GM19468 (cell line): ENCODE data around the gene METRN.
"Not testable (repeated sequence)": the region's sequence is repeated elsewhere in the genome, so short reads cannot be mapped to it uniquely, and the experiment has no call there.

Experiments used
- ATAC-seq: cut with Tn5 transposase; IDR thresholded peaks from one replicate; pipeline ENCODE4 v1.9.1; 2021; ENCODE audit warnings: mild to moderate bottlenecking, moderate library complexity, moderate number of reproducible peaks; ENCODE audit not compliant: unreplicated experiment; ENCODE audit errors: extremely low read depth

Gene METRN

DNA sequence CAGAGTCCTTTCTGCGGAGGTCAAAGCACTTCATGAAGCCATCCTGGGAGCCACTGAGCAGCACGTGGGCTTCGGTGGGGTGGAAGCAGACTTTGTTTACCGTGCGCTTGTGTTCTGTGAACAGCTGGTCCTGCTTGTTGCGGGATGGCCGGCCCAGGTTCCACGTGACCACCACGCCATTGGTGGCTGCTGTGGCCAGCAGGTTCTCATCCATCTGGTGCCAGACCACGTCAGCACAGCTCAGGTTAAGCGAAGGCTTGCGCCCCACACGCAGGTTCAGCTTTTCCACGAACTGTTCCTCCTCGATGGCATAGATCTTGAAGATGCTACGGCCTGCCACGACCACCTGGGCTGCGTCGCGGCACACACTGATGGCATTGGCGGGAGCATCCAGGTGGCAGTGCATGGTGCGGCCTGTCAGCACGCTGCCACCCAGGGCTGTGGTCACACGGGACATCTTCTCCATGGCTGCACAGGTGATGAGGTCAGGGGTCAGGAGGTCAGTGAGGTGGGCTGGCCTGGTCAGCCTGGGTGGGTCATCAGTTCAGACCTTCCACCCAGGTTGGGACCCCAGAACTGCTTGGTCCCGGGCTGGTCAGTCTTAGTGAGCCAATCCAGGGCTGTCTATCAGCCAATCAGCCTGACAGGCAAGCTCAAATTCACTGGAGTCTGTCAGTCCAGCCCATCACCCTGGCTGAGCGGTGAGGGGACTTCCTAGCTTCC lies 25.6 kb upstream of the METRN start:
- no peak for ATAC-seq

DNA sequence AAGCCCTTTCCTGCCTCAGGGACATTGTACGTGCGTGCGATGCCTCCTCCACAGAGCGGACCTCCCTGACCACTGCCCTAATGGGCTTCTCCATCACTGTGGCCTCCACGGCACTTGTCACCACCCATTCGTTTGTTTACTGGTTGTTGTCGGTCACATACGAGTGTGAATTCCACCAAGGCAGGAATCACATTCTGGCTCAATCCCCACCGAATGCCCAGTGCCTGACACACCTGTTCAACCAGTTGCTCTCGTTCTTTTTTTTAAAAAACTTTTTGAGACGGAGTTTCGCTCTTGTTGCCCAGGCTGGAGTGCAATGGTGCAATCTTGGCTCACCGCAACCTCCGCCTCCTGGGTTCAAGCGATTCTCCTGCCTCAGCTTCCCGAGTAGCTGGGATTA lies 23.7 kb upstream of the METRN start:
- ATAC-seq = not testable (repeated sequence)

DNA sequence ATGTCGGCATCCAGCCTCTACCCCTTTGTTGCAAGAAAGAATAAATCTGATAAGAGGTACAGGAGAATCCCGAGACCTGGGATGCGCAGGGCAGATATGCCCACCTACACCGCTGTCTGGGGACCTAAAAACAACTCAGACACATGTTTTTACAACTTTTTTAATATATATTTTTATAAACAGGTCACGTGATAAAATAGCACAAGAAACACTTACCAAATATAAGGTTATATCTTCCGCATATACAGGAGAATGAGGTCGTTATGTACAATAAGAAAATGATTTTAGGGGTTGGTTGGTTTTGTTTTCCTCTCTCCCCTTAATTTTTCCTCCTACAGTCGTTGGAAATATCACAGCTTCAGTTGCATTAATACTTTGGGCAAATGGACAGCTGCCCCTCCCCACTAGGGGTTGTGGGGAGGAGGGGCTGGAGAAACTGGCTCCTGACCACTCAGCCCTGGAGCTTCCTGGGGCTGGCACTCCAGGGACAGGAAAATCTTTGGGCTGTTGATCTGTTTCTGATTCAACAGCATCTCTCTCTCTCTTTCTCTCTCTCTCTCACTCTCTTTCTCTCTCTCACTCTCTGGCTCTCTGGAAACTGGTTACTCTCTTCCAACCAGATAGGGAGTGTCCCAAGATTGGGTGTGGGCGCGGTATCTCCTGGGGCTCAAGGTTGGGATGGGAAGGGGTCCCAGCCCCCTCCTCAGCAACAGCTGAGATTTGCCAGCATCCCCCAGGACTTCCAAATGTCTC lies 22.4 kb upstream of the METRN start:
- no peak for ATAC-seq

DNA sequence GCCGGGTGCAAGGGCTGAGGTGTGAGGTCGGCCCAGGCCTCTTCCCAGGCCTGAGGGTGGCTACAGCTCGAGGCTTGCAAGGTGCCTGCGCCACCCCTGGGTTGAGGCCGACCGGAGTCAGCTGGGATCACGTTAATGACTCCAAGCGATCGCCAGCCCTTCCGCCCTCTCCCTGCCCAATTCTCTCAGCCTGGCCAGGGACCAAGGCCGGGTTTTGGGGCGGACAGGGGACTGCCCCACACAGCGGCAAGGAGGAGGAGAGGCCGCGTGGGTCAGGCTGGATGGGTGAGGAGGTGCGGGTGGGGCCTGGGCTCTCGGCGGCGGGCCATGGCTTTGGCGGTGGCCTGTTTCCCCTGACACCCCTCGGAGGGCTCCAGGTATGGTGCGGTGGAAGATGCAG lies 21.6 kb upstream of the METRN start:
- ATAC-seq = no peak

DNA sequence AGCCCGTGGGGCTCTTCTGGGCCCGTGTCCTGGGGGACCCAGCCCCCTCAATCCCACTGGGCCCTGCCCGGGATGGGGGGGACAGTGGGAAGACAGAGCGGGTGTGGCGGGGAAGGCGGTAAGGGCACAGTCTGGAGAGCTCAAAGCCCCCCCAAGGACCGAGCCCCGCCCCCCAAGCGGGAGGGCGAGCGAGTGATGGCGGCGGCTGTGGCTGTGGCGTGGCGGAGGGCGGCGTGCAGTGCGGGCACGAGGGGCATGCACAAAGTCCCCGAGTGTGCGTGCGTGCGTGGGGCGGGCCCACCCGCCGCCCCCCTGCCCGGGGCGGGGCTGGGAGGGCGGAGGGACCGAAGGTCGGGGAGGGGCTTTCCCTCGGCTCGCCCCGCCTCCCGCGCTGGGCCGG lies 21.2 kb upstream of the METRN start:
- no peak for ATAC-seq

DNA sequence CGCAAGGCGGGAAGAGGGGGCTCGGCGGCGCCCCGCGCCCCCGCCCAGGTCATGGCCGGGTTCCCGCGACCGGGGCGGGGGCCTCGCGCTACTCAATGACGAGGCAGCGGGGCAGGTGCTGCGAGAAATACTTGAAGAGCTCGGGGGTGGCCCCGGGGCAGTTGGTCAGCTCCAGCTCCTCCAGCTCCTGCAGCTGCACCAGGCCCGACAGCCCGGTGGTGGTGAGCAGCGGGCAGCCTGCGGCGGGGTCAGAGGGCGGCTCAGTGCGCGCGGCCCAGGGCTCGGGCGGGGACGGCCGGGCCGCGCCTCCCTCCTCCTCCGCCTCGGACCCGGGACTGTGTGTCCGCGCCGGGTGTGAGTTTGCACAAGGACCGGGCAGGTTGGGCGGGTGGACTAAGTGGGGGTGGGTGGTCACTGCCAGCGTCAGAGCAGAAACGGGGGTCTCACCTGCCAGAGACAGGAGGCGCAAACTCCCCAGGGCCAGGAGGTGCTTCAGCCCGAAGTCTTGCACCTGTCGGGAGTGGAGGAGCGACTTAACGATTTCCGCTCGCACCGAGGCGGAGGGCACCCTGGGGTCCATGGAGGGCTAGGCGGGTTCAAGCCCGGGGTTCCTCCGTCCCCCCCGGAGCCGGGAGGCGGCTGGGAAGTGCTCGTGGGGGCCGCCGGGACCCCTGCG lies 20.6 kb upstream of the METRN start:
- no peak for ATAC-seq

DNA sequence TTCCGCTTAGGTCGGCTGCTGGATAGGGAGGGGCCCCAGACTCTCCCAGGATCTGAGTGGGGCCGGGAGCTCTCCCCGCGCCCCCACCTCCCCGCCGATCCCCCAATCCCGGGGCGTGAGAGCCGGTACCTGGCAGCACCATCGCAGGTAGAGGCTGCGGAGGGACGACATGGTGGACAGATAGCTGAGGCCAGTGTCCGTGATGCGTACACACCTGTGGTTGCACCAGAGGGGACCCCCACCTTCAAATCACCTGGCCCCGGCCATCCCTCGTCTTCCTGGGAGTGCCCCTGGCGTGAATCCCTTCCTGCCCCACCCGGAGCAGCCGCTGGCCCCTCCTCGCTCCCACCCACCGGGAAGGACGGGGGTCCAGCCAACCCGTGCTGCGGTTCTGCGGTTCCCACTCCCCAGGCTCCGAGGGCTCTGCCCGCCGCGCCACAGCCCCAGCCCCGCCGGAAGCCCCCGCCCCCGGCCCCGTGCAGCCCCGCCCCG lies 20.0 kb upstream of the METRN start:
- no peak for ATAC-seq

DNA sequence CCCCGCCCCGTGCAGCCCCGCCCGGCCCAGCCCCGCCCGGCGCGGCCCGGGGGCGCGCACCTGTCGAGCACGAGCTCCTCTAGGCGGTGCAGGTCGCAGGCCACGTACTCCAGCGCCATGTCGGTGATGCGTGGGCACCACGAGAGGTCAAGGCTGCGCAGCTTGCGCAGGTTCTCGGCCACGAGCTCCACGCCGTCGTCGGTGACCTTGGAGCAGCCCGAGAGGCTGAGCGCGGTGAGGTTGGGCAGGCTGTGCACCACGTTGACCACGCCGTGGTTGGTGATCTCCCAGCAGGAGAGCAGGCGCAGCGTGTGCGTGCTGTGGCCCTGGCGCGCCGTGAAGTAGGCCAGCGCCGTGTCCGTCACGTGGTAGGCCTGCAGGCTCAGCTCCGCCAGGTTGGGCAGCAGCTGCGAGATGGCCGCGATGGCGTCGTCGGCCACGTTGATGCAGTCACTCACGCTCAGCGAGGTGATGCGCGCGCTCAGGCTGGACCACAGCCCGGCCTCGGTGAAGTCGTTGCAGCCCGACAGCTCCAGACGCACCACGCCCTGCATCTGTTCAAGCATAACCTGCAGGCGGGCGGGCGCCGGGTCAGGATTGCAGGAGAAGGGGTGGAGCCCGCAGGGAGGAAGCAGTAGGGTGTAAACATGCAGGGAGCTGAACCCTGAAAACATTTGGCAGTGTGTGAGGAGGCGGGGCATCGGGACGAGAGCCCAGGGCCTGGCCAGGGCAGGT lies 19.4 kb upstream of the METRN start:
- no peak for ATAC-seq

DNA sequence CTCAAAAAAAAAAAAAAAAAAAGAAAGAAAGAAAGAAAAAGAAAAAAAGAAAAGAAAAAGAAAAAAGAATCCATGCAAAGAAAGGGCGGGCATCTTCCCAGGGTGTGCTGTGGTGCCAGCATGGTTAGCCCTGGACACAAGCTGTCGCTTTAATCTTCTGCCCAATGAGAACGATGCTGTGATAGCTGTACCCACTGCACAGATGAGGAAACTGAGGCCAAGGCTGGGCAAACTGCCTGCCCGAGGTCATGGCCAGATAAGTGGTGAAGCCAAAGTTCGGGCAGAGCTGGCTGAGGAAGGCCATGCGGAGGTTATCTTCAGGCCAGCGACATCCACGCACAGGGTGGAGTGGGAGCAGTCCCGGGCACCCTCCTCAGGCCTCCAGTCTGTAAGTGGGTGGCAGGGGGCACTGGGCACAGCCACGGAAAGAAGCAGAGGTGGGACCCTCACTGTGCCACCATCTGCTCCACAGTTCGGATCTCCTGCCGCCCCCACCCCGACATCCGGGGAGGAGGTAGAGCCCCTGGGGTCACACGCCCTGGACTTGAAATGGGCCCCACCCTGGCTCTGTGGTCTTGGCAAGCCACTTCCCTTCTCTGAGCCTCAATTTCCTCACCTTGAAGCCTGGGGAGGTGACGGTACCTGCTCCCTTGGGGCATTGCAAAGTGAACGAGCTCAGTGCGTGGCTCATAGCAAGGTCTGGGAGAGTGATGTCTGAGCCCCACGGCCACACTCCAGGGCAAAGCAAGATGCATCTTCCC lies 15.8 kb upstream of the METRN start:
- ATAC-seq = no peak

DNA sequence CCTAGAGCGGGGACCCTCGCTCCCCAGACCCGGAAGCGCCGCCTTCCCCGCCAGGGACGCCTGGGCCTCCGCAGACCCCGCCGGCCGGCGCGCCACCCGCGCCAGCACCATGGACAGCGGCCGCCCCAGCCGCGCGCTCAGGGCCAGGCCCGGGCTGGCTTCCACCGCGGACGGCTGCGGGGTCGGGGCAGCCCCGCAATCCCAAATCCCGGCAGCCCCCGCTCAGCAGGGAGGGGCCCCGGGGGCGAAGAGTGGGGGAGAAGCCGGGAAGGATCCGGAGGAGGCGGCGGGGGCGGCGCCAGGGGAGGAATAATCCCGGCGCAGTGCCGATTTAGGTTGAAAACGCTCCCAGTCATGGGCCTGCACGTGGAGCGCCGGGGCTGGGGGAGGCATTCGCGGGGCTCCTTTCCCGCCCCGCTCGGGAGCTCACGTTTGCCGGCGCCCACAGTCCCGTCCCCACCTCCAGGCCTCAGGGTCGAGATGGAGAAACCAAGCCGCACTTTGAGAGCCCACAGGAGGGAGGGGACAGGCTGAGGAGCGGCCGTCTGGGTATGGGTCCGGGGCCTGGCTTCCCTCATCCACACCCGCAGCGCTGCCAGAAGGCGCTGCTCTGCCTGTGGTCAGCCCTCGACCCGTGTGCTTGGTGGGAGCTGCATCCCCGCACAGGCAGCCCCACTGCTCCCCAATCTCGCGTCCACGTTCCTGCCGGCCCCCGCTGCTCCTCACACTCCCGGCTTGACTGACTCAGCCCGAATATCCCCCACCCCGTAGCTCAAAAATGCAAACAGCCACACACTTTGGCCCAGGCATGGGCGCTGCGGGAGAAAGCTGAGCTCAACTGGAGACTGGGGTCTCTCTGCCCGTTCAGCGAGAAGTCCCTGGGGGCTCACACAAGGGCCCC lies 14.0 kb upstream of the METRN start:
- ATAC-seq = no peak

DNA sequence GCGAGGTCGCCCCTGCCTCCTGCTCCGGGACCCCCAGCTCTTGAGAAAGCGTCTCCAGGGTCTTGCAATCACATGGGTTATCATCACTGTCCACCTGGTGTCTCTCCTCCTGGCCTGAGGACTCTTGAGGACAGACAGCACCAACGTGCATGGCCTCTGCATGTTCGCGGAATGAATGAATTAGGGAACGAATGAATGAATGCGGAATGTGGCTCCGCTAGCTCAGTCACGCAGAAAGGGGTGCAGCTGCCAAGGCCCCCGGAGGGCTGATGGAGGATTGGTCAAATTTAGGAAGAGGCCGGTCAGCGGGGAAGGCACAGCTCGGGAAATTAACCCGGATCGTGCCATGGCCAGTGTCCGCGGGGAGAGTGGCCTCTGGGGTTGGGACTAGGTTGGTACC lies 12.6 kb upstream of the METRN start:
- no peak for ATAC-seq

DNA sequence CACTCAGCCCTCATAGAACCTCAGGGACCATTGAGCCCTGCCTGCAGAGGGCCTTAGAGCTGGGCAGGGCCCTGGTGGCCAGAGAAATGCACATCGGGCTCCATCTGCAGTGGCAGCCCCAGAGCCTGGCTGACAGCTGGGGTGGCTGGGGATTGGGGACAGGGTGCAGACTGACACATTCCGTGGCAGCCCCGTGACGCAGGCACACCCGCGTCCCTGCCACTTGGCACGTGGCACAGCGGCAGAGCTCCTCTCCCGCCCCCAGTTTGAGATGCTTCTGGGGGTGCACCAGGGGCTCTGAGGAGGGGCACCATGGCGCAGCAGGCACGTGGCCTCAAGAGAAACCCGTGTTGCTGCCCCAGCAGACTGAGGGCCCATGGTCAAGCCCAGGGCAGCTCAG lies 11.5 kb upstream of the METRN start:
- no peak for ATAC-seq

DNA sequence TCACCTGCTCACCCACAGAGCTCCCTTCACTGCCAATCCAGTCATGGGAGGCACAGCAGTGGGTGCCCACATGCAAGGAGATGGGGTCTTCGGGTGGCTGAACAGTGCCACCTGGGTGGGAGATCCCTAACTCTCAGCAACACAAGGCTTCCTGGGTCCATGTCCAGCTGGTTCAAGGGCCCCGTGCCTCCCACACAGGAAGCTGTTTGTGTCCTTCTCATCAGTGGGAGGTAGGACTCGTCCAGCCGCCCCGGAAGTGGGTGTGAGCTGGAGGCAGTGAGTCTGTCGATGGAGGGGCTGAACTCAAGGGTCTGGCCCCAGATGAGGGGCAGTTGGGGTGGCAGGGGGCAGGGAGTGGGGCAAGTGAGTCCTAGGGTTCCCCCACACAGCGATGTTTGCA lies 10.9 kb upstream of the METRN start:
- ATAC-seq = no peak

DNA sequence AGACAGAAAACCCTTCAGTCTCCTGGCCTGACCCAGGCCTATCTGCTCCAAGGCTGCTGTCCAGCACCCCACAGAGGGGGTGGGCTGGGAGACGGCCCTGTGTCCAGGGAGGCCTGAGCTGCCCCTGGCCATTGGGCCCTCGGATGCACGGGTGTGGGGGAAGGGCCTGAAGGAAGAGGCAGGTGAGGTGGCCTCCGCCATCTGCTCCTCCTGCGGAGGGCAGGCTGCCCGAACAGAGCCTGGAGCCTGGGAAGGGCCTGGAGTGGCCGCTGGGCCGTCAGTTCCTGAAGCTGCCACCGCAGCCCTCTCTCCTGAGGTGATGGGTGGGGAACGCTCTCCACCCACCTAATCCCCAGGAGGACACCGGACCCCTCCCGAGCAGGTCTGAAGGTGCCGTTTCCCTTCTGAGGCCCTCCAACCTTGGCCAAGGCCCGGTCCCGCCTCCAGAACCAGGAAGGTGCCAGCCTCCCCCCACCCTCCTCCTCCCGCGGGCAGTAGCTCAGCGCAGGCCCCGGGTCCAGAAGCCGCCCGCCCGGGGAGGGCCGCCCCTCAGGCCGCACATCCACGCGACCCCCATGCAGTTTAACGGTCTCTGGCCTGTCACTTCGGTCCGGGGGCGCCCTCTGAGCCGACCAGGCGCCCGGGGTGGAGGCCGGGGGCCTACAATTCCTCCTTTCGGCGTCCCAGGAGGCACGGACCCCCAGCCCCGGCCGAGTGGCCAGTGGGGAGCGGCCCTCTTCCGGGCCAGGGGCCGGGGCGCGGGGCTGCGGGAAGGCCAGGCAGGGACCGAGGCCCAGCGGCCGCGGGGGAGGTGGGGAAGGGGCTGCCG lies 10.2 kb upstream of the METRN start:
- ATAC-seq = no peak

DNA sequence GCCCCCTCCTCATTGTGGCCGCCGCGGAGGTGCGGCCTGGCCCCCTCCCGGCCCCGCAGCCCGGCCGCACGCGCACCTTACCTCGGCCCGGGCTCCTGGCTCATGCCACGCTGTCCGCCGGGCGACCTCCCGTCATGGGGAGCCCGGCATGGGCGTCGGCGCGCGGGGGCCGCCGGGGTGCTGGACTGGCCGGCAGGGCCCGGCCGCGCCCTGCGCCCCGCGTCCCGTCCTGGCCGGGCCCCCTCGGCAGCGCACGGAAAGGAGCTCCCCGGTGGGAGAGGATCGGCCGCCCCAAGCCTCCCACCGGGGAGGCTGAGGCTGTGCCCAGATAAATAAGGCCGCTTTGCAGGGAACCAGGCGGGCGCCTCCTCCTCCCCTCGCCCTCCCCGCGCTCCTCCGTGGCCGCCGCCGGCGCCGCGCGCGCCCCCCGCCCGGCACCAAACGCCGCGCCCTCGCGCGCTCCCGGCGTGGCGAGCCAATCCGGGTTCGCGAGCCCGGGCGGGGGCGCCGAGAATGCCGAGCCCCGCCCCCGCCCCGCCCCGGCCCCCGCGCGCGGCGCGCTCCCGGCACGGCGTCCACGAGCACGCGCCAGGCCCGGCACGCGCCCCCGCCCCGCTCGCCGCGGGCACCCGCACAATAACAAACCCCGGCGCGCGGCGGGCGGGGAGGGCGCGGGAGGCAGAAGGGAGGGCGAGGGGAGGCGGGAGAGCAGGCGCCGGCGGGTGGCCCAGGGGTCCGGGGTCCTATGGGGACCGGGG lies 9.3 kb upstream of the METRN start, which contains the start of gene FBXL16:
TSS of gene FBXL16 (minus strand) at position 371 of the 758 bp plus-strand sequence. CDS start 8,396 bp downstream, outside the sequence.
- no peak for ATAC-seq

DNA sequence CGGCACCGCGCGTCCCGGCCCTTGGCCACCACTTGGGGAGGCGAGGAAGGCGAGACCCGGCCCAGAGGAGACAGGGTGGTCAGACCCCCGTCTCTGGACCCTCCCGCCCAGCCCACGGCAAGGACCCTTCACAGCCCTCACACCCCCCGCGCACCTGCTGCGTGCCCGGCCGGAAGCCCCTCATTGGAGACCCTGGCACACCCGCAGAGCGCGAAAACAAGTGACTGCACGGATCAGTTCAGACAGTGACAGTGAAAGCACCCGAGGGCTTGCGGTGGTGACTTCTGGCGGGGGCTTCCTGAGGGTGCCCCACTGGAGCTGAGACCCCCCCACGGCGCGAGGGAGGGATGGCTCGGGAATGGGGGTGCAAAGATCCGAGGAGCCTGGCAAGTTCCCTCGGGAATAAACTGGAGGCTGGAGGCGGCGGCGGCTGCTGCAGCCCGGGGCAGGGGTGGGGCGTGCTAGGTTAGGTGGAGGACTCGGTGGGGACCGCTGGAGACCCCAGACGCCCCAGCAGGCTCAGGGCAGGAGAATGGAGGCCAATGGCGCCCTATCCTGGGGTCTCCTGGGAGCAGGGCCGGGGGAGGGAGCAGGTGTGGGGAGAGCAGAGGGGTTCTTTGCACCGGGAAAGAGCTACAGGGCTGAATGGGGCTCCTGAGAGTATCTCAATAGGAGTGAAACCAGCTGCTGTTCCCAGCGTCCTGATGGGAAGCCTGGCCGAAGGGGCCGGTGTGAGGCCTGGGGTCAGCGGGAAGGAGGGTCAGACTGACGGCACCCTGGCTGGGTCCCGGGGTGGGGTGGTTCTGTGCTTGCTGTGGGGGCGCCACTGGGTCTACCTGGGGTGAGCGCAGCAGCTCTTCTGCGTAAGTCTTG lies 8.5 kb upstream of the METRN start:
- no peak for ATAC-seq
